H9 (cell line): Measurements from ENCODE around the gene HMOX1. TPM values are rescaled to one million over a fixed set of nuclear protein-coding genes. Genes with fewer than 3 reads are reported as not detected.
"Not testable (repeated sequence)": the region's sequence is repeated elsewhere in the genome, so short reads cannot be mapped to it uniquely, and the experiment has no call there.

Experiments used
- DNase-seq: peaks from one replicate; pipeline ENCODE4 v3.0.0-alpha.2; 2017
- H2AFZ ChIP-seq: one replicate; pipeline ENCODE4 v1.6.1; 2013; ENCODE audit warnings: mild to moderate bottlenecking, low read length, control low read depth, moderate library complexity
- H2AK5ac ChIP-seq: 2 replicates; pipeline ENCODE4 v1.6.1; 2013; ENCODE audit warnings: low read length, control low read depth, mixed read lengths; ENCODE audit not compliant: insufficient read length
- H2BK120ac ChIP-seq: one replicate; pipeline ENCODE4 v1.6.1; 2013; ENCODE audit warnings: low read depth, mild to moderate bottlenecking, low read length, control low read depth, inconsistent platforms; ENCODE audit not compliant: poor library complexity, severe bottlenecking
- H2BK12ac ChIP-seq: 2 replicates; pipeline ENCODE4 v1.6.1; 2013; ENCODE audit warnings: low read length, control low read depth, mixed read lengths, low read depth; ENCODE audit not compliant: insufficient read length
- H2BK15ac ChIP-seq: 2 replicates; pipeline ENCODE4 v1.6.1; 2013; ENCODE audit warnings: low read depth, low read length, control low read depth
- H2BK20ac ChIP-seq: one replicate; pipeline ENCODE4 v1.6.1; 2013; ENCODE audit warnings: low read depth, mild to moderate bottlenecking, low read length, control low read depth, inconsistent platforms; ENCODE audit not compliant: poor library complexity, severe bottlenecking
- H2BK5ac ChIP-seq: 2 replicates; pipeline ENCODE4 v1.6.1; 2013; ENCODE audit warnings: low read length, control low read depth, mixed read lengths; ENCODE audit not compliant: insufficient read length
- H3K14ac ChIP-seq: 2 replicates; pipeline ENCODE4 v1.6.1; 2013; ENCODE audit warnings: low read length, control low read depth; ENCODE audit not compliant: insufficient read depth
- H3K18ac ChIP-seq: 2 replicates; pipeline ENCODE4 v1.6.1; 2013; ENCODE audit warnings: low read depth, mild to moderate bottlenecking, mixed read lengths, low read length, control low read depth; ENCODE audit not compliant: insufficient read length
- H3K23ac ChIP-seq: 2 replicates; pipeline ENCODE4 v1.6.1; 2013; ENCODE audit warnings: low read length, control low read depth, mixed read lengths, low read depth; ENCODE audit not compliant: insufficient read length
- H3K23me2 ChIP-seq: 2 replicates; pipeline ENCODE4 v1.6.1; 2013; ENCODE audit warnings: low read depth, mild to moderate bottlenecking, mixed read lengths, low read length, control low read depth; ENCODE audit not compliant: insufficient read length, poor library complexity, severe bottlenecking
- H3K27ac ChIP-seq: 2 replicates; pipeline ENCODE4 v1.5.1; 2013; ENCODE audit warnings: low read length, control low read depth, mixed read lengths, low read depth; ENCODE audit not compliant: insufficient read length
- H3K27me3 ChIP-seq: 2 replicates; pipeline ENCODE4 v1.6.1; 2013; ENCODE audit warnings: low read length, control low read depth, inconsistent platforms; ENCODE audit not compliant: insufficient read depth
- H3K4ac ChIP-seq: 2 replicates; pipeline ENCODE4 v1.6.1; 2013; ENCODE audit warnings: low read depth, mild to moderate bottlenecking, control low read depth, inconsistent platforms, low read length, moderate library complexity
- H3K4me1 ChIP-seq: 2 replicates; pipeline ENCODE4 v1.6.1; 2013; ENCODE audit warnings: low read length, control low read depth, inconsistent platforms; ENCODE audit not compliant: insufficient read depth
- H3K4me2 ChIP-seq: 2 replicates; pipeline ENCODE4 v1.6.1; 2013; ENCODE audit warnings: low read length, control low read depth, mixed read lengths; ENCODE audit not compliant: insufficient read length, insufficient read depth
- H3K56ac ChIP-seq: 2 replicates; pipeline ENCODE4 v1.6.1; 2013; ENCODE audit warnings: low read depth, mild to moderate bottlenecking, mixed read lengths, low read length, control low read depth; ENCODE audit not compliant: insufficient read length
- H3K79me1 ChIP-seq: 2 replicates; pipeline ENCODE4 v1.6.1; 2013; ENCODE audit warnings: low read depth, mild to moderate bottlenecking, moderate library complexity, low read length, control low read depth, inconsistent platforms; ENCODE audit not compliant: insufficient read depth, poor library complexity, severe bottlenecking
- H3K79me2 ChIP-seq: 2 replicates; pipeline ENCODE4 v1.6.1; 2013; ENCODE audit warnings: low read length, control low read depth, inconsistent platforms; ENCODE audit not compliant: insufficient read depth
- H3K9ac ChIP-seq: 2 replicates; pipeline ENCODE4 v1.6.1; 2013; ENCODE audit warnings: low read length, control low read depth, mixed read lengths; ENCODE audit not compliant: insufficient read length; ENCODE audit errors: extremely low read depth
- H3K9me3 ChIP-seq: one replicate; pipeline ENCODE4 v1.6.1; 2013; ENCODE audit warnings: low read depth, low read length, inconsistent platforms; ENCODE audit not compliant: control insufficient read depth
- H3T11ph ChIP-seq: one replicate; pipeline ENCODE4 v1.6.1; 2013; ENCODE audit warnings: mild to moderate bottlenecking, low read length, control low read depth, inconsistent platforms
- H4K20me1 ChIP-seq: one replicate; pipeline ENCODE4 v1.6.1; 2013; ENCODE audit not compliant: control insufficient read depth, insufficient read length, insufficient read depth
- H4K5ac ChIP-seq: 2 replicates; pipeline ENCODE4 v1.6.1; 2013; ENCODE audit warnings: low read depth, mild to moderate bottlenecking, mixed read lengths, low read length, control low read depth; ENCODE audit not compliant: insufficient read length
- H4K8ac ChIP-seq: replicated peaks from 2 replicates; pipeline ENCODE4 v1.6.1; 2013; ENCODE audit warnings: low read length, control low read depth, mixed read lengths, low read depth; ENCODE audit not compliant: insufficient read length
- H4K91ac ChIP-seq: 2 replicates; pipeline ENCODE4 v1.6.1; 2013; ENCODE audit warnings: low read depth, mild to moderate bottlenecking, moderate library complexity, mixed read lengths, low read length, control low read depth; ENCODE audit not compliant: insufficient read length
- H3K27ac Mint-ChIP-seq, 3 experiments: 2 replicates in 2 of 3; 3 replicates in 1 of 3; pipeline ENCODE4 v1.8.0; 2020 to 2021; ENCODE audit warnings: mixed read lengths in 3 of 3, mild to moderate bottlenecking in 1 of 3, moderate library complexity in 1 of 3
- H3K27me3 Mint-ChIP-seq: 2 replicates; pipeline ENCODE4 v1.8.0; 2021; ENCODE audit warnings: low read depth, mild to moderate bottlenecking, moderate library complexity, mixed read lengths
- H3K36me3 Mint-ChIP-seq, 3 experiments: 2 replicates in 2 of 3; 3 replicates in 1 of 3; pipeline ENCODE4 v1.8.0; 2020 to 2021; ENCODE audit warnings: low read depth in 3 of 3, mixed read lengths in 3 of 3; ENCODE audit not compliant: insufficient read depth in 1 of 3
- H3K4me1 Mint-ChIP-seq, 2 experiments: 2 replicates each; pipeline ENCODE4 v1.8.0; 2020; ENCODE audit warnings: mixed read lengths in 2 of 2
- H3K4me3 Mint-ChIP-seq, 2 experiments: 2 replicates in 1 of 2; 3 replicates in 1 of 2; pipeline ENCODE4 v1.8.0; 2020 to 2021; ENCODE audit warnings: mild to moderate bottlenecking in 2 of 2, mixed read lengths in 2 of 2, moderate library complexity in 1 of 2
- H3K9me3 Mint-ChIP-seq, 2 experiments: 2 replicates in 1 of 2; 3 replicates in 1 of 2; pipeline ENCODE4 v1.8.0; 2020; ENCODE audit warnings: mild to moderate bottlenecking in 2 of 2, mixed read lengths in 2 of 2, moderate library complexity in 1 of 2
- CTCF ChIP-seq: fragments of 200-600 bp; sonication (generic); conservative IDR thresholded peaks from 3 replicates; pipeline ENCODE4 v1.8.0; 2021; ENCODE audit warnings: antibody characterized with exemption, mild to moderate bottlenecking
- WGBS: extraction: QIAGEN DNeasy Blood & Tissue Kit; methylation state at CpG from one replicate; pipeline ENCODE4 v1.1.7; 2013; ENCODE audit warnings: missing lambda C conversion rate, low lambda C conversion rate, mixed read lengths; ENCODE audit not compliant: insufficient read length; ENCODE audit errors: extremely low coverage; 5-methylcytosine and 5-hydroxymethylcytosine counted together
- total RNA-seq: library from RNA; stranded (reverse); gene quantifications from 2 replicates; pipeline ENCODE4 v1.2.1, GENCODE V29; 2021

The HMOX1 gene
- total RNA-seq, 1 experiment from 2014 or later, result 22.7 TPM

- peaks cover 4% of the 10 kb centered on the region; the same call in 1 of the 2 replicates for H3K27me3 Mint-ChIP-seq
- H4K91ac ChIP-seq, result no peak overlapping the region
- peaks cover 3 to 11% of the 10 kb centered on the region in 2 experiments; a peak in 4 of 5 replicates for H3K9me3 Mint-ChIP-seq
- no peaks in the 10 kb centered on the region for H3K27me3 ChIP-seq
- no peak for TF ChIP-seq CTCF
- no peaks in the 10 kb centered on the region for H3K4me1 Mint-ChIP-seq
- H3K79me2 ChIP-seq, result no peaks in the 10 kb centered on the region
- H3K4ac ChIP-seq, result no peak overlapping the region
- H3K14ac ChIP-seq, result no peak overlapping the region
- no peak overlapping the region for H3K23ac ChIP-seq
- peaks cover 34 to 49% (median 37%) of the 10 kb centered on the region in 3 experiments for H3K36me3 Mint-ChIP-seq
- no peaks in the 10 kb centered on the region for H3K79me1 ChIP-seq
- H3K9me3 ChIP-seq, result peaks cover 8% of the 10 kb centered on the region
- H2BK15ac ChIP-seq, result no peak overlapping the region
- H2BK12ac ChIP-seq, result no peak overlapping the region
- no peaks in the 10 kb centered on the region for H3K23me2 ChIP-seq
- WGBS, result no CpG with 5 or more reads among the region's 2 CpGs
- H3K4me1 ChIP-seq, result no peaks in the 10 kb centered on the region
- no peak overlapping the region for H4K8ac ChIP-seq
- no peaks in the 10 kb centered on the region for H4K20me1 ChIP-seq
- H3K9ac ChIP-seq, result no peak overlapping the region
- DNase-seq, result peak; percentile 79
- no peak overlapping the region for H2BK5ac ChIP-seq
- no peak overlapping the region for H3K56ac ChIP-seq
- H2AFZ ChIP-seq, result no peak overlapping the region
- H3K27ac ChIP-seq, result no peak overlapping the region
- no peak overlapping the region for H2BK120ac ChIP-seq
- no peak overlapping the region for H4K5ac ChIP-seq
- H3K4me2 ChIP-seq, result no peak overlapping the region
- no peak overlapping the region for H3T11ph ChIP-seq
- no peak overlapping the region for H3K18ac ChIP-seq
- no peak overlapping the region for H2AK5ac ChIP-seq
- no peak overlapping the region for H3K4me3 Mint-ChIP-seq
- no peak overlapping the region for H2BK20ac ChIP-seq
- H3K27ac Mint-ChIP-seq, result no peak overlapping the region
Observed at GRCh38 chr22:35437049-35437448, 56.2 kb downstream of the HMOX1 start.

GRCh38 chr22:35438673-35439364 lies 57.9 kb downstream of the HMOX1 start:
- not testable (repeated sequence) for H3K4me1 Mint-ChIP-seq

More at GRCh38 chr22:35438673-35439364, 57.9 kb downstream of the HMOX1 start:
- not testable (repeated sequence) for H2BK120ac ChIP-seq, H3K18ac ChIP-seq, H4K91ac ChIP-seq, H3K79me1 ChIP-seq, H3K27me3 ChIP-seq, H3K27ac ChIP-seq, H2BK12ac ChIP-seq, H3K79me2 ChIP-seq, H3K23me2 ChIP-seq, H3K9me3 ChIP-seq, H4K20me1 ChIP-seq, H3K27ac Mint-ChIP-seq, H3K4me3 Mint-ChIP-seq, H3K4me2 ChIP-seq, DNase-seq, H3K4me1 ChIP-seq, H4K5ac ChIP-seq, H3T11ph ChIP-seq, H3K23ac ChIP-seq, H3K56ac ChIP-seq, H3K14ac ChIP-seq, H2AK5ac ChIP-seq, H2BK20ac ChIP-seq, H3K9me3 Mint-ChIP-seq, H2BK5ac ChIP-seq, H3K27me3 Mint-ChIP-seq, H4K8ac ChIP-seq, H3K4ac ChIP-seq, H3K9ac ChIP-seq, H2AFZ ChIP-seq, H2BK15ac ChIP-seq
- peaks cover 16 to 31% (median 21%) of the 10 kb centered on the region in 3 experiments; a peak in 6 of 7 replicates for H3K36me3 Mint-ChIP-seq
- 100% methylated on average over 2 of the region's 3 CpGs for WGBS
